Upper lobe of right lung (tissue), 1 donor: Measurements from ENCODE around the gene SPATA31C1. TPM values are rescaled to one million over a fixed set of nuclear protein-coding genes. Genes with fewer than 3 reads are reported as not detected.

ENCODE experiments used
- ATAC-seq: fragments of 200-7000 bp; cut with Tn5 transposase; one replicate; pipeline ENCODE4 v1.9.1; 2020; ENCODE audit warnings: mild to moderate bottlenecking, moderate library complexity
- DNase-seq: peaks from one replicate; pipeline ENCODE4 v3.0.0-alpha.2; 2020
- H3K27ac ChIP-seq: fragments of 200-600 bp; one replicate; pipeline ENCODE4 v1.8.0; 2022
- H3K27me3 ChIP-seq: fragments of 200-600 bp; one replicate; pipeline ENCODE4 v1.8.0; 2022; ENCODE audit warnings: mild to moderate bottlenecking
- H3K36me3 ChIP-seq: fragments of 200-600 bp; one replicate; pipeline ENCODE4 v1.8.0; 2022
- H3K4me1 ChIP-seq: fragments of 200-600 bp; one replicate; pipeline ENCODE4 v1.8.0; 2022
- H3K4me3 ChIP-seq: fragments of 200-600 bp; one replicate; pipeline ENCODE4 v1.8.0; 2022; ENCODE audit warnings: mild to moderate bottlenecking
- H3K9me3 ChIP-seq: fragments of 200-600 bp; one replicate; pipeline ENCODE4 v1.8.0; 2022
- CTCF ChIP-seq: fragments of 200-600 bp; IDR thresholded peaks from one replicate; pipeline ENCODE4 v1.8.0; 2022; ENCODE audit warnings: antibody characterized with exemption
- intact Hi-C: fragments of 100-400 bp; cut with DNase I; formaldehyde crosslinking; loops from one replicate; pipeline ENCODE4 v1.11.0; 2022
- total RNA-seq: library from RNA; stranded (reverse); fragmentation: NEBNext Ultra II Directional; extraction: Animal tissue kit (Norgen Biotek cat#: 25700); gene quantifications from one replicate; pipeline ENCODE4 v1.2.1, GENCODE V29; 2021
- donor health status: DM: no; HTN: yes; CAD: no; lungs with severe emphysema.

SPATA31C1 gene
- total RNA-seq, 1 donor from 2014 or later, result not detected

- H3K36me3 ChIP-seq, result no peaks in the 10 kb centered on the region
- no peak overlapping the region for H3K4me3 ChIP-seq
- intact Hi-C loops, result no loop called here
- no peak for TF ChIP-seq CTCF
- no peak overlapping the region for H3K27ac ChIP-seq
- DNase-seq (no peak), ATAC-seq (no peak)
- no peaks in the 10 kb centered on the region for H3K27me3 ChIP-seq
- no peaks in the 10 kb centered on the region for H3K9me3 ChIP-seq
- peaks cover 3% of the 10 kb centered on the region for H3K4me1 ChIP-seq
Measured at GRCh38 chr9:87973122-87973521, 55.4 kb downstream of the SPATA31C1 start.

Other genes starting within 250 kb of the SPATA31C1 start
- 146 TPM for gene CTSL, start 191.8 kb upstream of the SPATA31C1 start, total RNA-seq
- not detected for gene SPATA31E1, start 35.1 kb upstream of the SPATA31C1 start, total RNA-seq
- gene CDK20, start 56.6 kb downstream of the SPATA31C1 start, total RNA-seq, result 6.7 TPM
- not detected for gene SPATA31C2, start 220.5 kb downstream of the SPATA31C1 start, total RNA-seq